Nephron progenitor cell (in vitro differentiated cells): ENCODE measurements around the gene BMPER.

ENCODE experiments used
- DNase-seq: peaks from one replicate; pipeline ENCODE4 v3.0.0; 2021
- H3K27ac Mint-ChIP-seq: 2 replicates; pipeline ENCODE4 v1.8.0; 2021; ENCODE audit warnings: mild to moderate bottlenecking, moderate library complexity, mixed read lengths
- H3K27me3 Mint-ChIP-seq: 2 replicates; pipeline ENCODE4 v1.8.0; 2021; ENCODE audit warnings: mild to moderate bottlenecking, low read depth, mixed read lengths; ENCODE audit not compliant: poor library complexity
- H3K36me3 Mint-ChIP-seq: 2 replicates; pipeline ENCODE4 v1.8.0; 2021; ENCODE audit warnings: low read depth, mixed read lengths
- H3K4me1 Mint-ChIP-seq: 2 replicates; pipeline ENCODE4 v1.8.0; 2021; ENCODE audit warnings: mixed read lengths
- H3K4me3 Mint-ChIP-seq: 2 replicates; pipeline ENCODE4 v1.8.0; 2021; ENCODE audit warnings: mild to moderate bottlenecking, moderate library complexity, mixed read lengths
- H3K9me3 Mint-ChIP-seq: 2 replicates; pipeline ENCODE4 v1.8.0; 2021; ENCODE audit warnings: mild to moderate bottlenecking, moderate library complexity, mixed read lengths
- TF ChIP-seq, protein P1 (sequence below): fragments of 200-600 bp; sonication (generic); IDR thresholded peaks from 2 replicates; pipeline ENCODE4 v1.5.0; 2021; ENCODE audit warnings: antibody characterized with exemption

The BMPER gene

DNA sequence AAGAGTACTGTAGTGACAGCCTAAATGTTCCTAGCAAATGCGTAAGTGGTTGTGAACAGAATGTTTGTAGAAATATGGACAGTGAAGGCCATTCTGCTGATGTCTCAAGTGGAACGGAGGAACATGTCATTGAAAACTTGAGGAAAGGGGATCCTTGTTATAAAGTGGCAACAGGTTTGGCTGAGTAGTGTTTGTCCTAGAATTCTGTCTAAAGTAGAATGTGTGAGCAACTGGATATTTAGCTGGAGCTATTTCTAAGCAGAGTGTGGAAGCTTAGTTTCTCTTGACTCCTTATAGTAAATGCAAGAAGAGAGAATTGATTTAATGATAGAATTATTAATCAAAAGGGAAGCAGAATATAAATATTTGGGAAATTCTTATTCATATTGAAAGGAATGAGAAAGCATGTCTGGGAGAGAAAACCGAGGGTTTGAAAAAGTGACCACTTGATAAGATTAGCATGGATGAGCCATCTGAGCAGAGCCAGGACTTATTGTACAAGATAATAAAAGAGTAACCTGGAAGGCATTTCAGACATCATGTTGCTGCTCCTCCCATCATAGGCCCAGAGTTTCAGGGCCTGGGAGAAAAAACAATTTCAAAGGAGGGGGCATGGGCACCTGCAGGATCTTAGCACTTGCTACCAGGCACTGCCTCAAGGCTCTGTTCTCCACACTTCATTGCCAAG is 276.1 kb downstream of the BMPER start:
- DNase-seq: no peak
- TF ChIP-seq, protein P1, sequence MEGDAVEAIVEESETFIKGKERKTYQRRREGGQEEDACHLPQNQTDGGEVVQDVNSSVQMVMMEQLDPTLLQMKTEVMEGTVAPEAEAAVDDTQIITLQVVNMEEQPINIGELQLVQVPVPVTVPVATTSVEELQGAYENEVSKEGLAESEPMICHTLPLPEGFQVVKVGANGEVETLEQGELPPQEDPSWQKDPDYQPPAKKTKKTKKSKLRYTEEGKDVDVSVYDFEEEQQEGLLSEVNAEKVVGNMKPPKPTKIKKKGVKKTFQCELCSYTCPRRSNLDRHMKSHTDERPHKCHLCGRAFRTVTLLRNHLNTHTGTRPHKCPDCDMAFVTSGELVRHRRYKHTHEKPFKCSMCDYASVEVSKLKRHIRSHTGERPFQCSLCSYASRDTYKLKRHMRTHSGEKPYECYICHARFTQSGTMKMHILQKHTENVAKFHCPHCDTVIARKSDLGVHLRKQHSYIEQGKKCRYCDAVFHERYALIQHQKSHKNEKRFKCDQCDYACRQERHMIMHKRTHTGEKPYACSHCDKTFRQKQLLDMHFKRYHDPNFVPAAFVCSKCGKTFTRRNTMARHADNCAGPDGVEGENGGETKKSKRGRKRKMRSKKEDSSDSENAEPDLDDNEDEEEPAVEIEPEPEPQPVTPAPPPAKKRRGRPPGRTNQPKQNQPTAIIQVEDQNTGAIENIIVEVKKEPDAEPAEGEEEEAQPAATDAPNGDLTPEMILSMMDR: no peak
- H3K9me3 Mint-ChIP-seq: peaks cover 14% of the 10 kb centered on the region
- no peak overlapping the region for H3K27ac Mint-ChIP-seq
- no peak overlapping the region for H3K4me3 Mint-ChIP-seq
- H3K27me3 Mint-ChIP-seq: no peaks in the 10 kb centered on the region
- H3K36me3 Mint-ChIP-seq: no peaks in the 10 kb centered on the region
- H3K4me1 Mint-ChIP-seq: no peaks in the 10 kb centered on the region

DNA sequence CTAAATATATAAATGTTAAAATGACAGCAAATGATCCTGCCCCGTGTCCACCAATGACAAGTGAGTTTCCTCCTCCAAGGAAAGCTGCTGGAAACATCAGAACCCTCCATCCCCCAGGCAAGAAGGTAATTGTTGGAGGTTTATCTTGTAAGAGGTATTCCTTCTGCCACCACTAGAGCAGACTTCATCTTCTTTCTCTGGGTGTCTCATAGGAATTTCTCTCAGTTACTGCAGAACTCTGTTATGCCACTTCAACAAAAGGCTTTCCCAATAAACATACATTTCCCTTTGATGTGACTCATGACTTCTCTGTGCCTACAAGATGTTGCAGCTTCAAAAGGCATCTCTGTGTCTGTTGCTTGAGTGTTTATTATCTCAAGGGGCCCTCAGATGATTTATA is 279.1 kb downstream of the BMPER start:
- no peak for DNase-seq
- H3K27ac Mint-ChIP-seq: no peak overlapping the region
- H3K36me3 Mint-ChIP-seq: no peaks in the 10 kb centered on the region
- TF ChIP-seq, protein P1: no peak
- H3K4me1 Mint-ChIP-seq: peaks cover 11% of the 10 kb centered on the region
- no peak overlapping the region for H3K4me3 Mint-ChIP-seq
- peaks cover 4% of the 10 kb centered on the region for H3K9me3 Mint-ChIP-seq
- no peaks in the 10 kb centered on the region for H3K27me3 Mint-ChIP-seq

DNA sequence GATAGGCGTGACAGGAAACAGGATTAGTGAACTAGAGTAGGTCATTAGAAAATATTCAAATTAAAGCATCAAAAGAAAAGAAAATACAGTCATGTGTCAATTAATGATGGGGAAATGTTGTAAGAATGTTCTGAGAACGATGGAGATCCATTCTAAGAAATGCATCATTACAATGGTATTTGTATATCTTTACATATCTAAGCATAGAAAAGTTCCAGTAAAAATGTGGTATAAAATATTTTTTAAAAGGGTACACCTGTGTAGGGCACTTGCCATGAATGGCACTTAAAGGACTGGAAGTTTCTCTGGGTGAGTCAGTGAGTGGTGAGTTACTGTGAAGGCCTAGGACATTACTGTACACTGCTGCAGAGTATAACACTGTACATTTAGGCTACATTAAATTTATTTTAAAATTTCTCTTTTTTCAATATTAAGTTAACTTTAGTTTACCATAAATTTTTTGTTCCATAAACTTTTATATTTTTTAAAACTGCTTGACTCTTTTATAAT is 282.5 kb downstream of the BMPER start:
- DNase-seq: no peak
- Mint-ChIP-seq H3K27me3 (no peaks in the 10 kb centered on the region), H3K4me3 (no peak overlapping the region), H3K27ac (no peak overlapping the region), H3K9me3 (peaks cover 4% of the 10 kb centered on the region), H3K36me3 (no peaks in the 10 kb centered on the region), H3K4me1 (peaks cover 26% of the 10 kb centered on the region)
- TF ChIP-seq, protein P1: no peak

DNA sequence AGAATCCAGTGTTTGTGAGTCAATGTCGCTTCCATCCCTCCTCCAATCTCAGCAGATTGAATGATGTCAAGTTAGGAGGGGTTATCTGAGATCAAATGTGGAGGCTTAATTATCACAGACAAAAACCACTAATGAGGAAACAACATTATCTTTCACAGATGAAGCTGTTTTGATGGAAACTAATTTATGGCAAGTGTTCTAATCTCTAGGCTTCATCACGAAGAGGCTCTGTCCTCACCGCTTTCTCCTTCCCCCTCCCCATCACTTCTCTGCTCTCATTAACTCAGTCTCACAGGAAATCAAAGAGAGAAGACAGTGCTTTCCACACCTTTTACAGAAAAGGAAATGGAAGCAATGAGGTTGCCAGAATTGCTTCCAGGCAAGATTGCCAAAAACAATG is 283.7 kb downstream of the BMPER start:
- H3K36me3 Mint-ChIP-seq: no peaks in the 10 kb centered on the region
- peaks cover 26% of the 10 kb centered on the region for H3K4me1 Mint-ChIP-seq
- TF ChIP-seq, protein P1: no peak
- no peak for DNase-seq
- H3K4me3 Mint-ChIP-seq: no peak overlapping the region
- no peaks in the 10 kb centered on the region for H3K9me3 Mint-ChIP-seq
- H3K27me3 Mint-ChIP-seq: no peaks in the 10 kb centered on the region
- H3K27ac Mint-ChIP-seq: no peak overlapping the region

DNA sequence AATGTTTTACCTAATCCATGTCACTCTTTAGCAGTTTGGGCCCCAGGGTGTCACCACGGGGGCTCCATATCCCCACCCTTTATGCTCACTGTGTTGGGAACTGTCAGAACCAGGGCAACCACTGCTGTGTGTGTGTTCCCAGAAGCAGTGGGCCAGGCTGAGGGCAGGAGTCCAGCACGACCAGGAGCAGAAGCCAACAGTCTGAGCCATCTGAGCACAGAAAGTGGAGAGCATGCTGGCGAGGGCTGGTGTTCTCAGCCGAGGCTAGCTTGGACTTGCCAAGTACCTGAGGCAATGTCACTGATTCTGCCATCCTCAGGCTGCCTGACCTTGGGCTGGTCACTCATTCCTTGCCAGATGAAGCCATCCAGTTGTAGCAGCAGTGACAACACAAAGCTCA is 285.0 kb downstream of the BMPER start:
- TF ChIP-seq, protein P1: no peak
- DNase-seq: no peak
- H3K36me3 Mint-ChIP-seq: no peaks in the 10 kb centered on the region
- H3K4me3 Mint-ChIP-seq: no peak overlapping the region
- H3K9me3 Mint-ChIP-seq: no peaks in the 10 kb centered on the region
- H3K27ac Mint-ChIP-seq: no peak overlapping the region
- no peaks in the 10 kb centered on the region for H3K27me3 Mint-ChIP-seq
- H3K4me1 Mint-ChIP-seq: peaks cover 26% of the 10 kb centered on the region

DNA sequence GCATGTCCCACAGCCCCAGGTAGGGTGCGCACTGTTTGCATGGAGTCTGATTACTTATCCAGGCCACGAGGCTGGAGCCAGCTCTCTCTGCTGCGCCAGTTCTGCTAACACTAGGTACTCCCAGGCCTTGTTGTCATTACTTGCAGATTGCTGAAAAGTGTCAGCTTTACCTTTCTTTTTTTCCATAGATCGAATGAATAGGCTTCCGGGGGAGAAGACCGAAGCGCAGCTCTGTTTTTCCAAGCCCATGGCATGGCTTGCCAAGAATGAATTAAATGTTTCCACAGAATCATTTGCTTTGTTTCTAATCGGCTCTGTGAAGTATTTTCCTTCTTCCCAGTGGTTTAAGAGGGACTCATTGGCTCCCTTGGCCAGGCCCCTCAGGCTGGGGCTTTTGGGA is 285.8 kb downstream of the BMPER start:
- no peaks in the 10 kb centered on the region for H3K9me3 Mint-ChIP-seq
- no peaks in the 10 kb centered on the region for H3K27me3 Mint-ChIP-seq
- no peak overlapping the region for H3K27ac Mint-ChIP-seq
- DNase-seq: no peak
- H3K4me3 Mint-ChIP-seq: no peak overlapping the region
- peaks cover 30% of the 10 kb centered on the region for H3K4me1 Mint-ChIP-seq
- no peaks in the 10 kb centered on the region for H3K36me3 Mint-ChIP-seq
- TF ChIP-seq, protein P1: no peak
